Measurements from ENCODE around the gene SIDT2.

GRCh38 chr11:117199916-117200812, 21.6 kb downstream of the SIDT2 start:
- TF ChIP-seq CTCF (IDR thresholded peaks at IDR 0.05) (no peak), POLR2A (IDR thresholded peaks at IDR 0.05) (no peak)

Measured in testis (tissue), 2 donors.